Subcutaneous adipose tissue (tissue), 4 donors: Measurements from ENCODE around the gene STK25. TPM values are rescaled to one million over a fixed set of nuclear protein-coding genes. Genes with fewer than 3 reads are reported as not detected.

Experiments used
- total RNA-seq, 4 donors: library from RNA; depleted of rRNA; stranded (reverse); fragments of >200 nt; gene quantifications; one replicate each; pipeline ENCODE4 v1.1.0, GENCODE V29; 2016
- TF ChIP-seq, protein P1 (sequence below): fragments of 450-650 bp; IDR thresholded peaks from one replicate; pipeline ENCODE4 v1.5.1; 2016; ENCODE audit warnings: low read depth, mild to moderate bottlenecking, control low read depth, antibody characterized with exemption, moderate library complexity

Gene STK25
- total RNA-seq, 4 donors from 2014 or later, result 85.3 to 230 (median 124) TPM

- TF ChIP-seq, protein P1, sequence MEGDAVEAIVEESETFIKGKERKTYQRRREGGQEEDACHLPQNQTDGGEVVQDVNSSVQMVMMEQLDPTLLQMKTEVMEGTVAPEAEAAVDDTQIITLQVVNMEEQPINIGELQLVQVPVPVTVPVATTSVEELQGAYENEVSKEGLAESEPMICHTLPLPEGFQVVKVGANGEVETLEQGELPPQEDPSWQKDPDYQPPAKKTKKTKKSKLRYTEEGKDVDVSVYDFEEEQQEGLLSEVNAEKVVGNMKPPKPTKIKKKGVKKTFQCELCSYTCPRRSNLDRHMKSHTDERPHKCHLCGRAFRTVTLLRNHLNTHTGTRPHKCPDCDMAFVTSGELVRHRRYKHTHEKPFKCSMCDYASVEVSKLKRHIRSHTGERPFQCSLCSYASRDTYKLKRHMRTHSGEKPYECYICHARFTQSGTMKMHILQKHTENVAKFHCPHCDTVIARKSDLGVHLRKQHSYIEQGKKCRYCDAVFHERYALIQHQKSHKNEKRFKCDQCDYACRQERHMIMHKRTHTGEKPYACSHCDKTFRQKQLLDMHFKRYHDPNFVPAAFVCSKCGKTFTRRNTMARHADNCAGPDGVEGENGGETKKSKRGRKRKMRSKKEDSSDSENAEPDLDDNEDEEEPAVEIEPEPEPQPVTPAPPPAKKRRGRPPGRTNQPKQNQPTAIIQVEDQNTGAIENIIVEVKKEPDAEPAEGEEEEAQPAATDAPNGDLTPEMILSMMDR, result no peak
Measured at GRCh38 chr2:241499146-241499965, 9.0 kb downstream of the STK25 start.

- TF ChIP-seq, protein P1, result no peak
Measured at GRCh38 chr2:241498115-241499070, 10.0 kb downstream of the STK25 start.

DNA sequence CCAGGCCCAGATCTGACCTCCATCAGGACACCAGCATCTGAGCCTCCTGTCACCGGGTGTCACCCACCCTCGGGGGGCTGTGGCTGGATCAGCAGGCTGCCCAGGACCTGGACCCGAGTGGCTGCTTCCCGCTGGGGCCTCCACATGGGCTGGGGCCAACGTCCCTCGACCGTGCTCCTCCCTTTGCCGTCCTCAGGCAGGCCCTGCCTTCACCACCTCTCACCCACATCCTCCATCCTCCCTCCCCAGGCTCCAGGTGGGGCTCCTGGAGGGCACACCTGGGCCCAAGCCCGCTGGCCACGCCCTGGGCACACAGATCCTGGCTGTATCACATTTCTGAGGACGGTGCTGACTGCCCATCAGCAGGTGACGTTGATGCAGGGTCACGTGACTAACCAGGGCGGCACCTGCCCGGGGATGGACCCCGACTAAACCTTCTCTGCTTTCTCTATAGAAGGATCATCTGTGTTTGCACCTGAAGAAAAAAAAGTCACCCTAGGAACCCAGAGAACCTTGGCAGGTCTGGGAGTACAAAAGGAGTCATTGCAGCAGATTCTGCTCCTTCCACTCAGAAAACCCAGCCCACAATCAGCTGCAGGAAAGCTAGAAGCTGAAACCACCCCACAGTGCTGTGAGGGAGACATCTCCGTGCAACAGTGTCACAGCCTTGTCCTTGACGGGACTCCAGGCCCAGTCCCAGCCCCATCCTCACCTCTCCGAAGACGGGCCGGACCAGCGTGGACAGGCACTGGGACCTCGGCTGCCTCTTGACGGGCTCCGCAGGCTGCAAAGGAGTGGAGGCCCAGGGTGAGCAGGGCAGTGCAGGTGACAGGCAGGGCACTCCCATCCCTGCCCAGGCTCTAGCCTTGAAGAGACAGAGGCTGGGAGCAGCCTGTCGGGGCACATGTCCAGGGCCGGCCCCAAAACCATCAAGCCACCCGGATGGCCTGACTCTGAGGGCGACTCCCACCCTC lies 11.2 kb downstream of the STK25 start:
- TF ChIP-seq, protein P1, result no peak

DNA sequence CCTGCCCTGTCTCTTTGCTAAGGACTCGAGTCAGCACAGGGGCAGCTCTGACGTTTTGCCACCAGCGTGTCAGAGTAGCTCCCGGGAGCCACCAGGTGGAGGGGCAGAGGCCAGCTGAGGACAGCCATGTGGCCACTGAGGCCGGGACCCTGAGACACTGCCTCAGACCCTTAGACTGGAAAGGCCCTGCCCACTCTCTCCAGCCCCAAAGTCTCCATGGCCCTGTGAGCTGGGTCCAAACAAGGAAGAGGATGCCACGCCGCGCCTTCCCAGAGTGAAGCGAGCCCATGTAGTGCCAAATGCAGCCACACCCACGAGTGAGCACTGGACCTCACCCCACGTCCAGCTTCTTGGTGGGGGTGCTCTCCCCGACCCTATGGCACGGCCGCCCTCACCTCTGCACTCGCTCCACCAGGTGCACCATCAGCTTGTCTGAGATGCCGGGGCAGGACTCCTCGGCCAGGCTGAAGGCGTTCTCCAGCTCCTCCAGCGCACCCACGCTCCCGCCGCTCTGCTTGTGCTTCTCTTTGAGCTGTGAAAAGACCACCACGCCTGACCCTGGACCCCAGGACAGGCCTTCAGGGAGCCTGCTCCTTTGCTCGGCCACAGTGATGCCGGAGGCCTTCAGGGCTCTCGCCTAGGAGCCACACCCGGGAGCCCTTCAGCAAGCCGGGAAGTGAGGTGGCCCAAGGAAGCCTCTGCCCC lies 12.2 kb downstream of the STK25 start:
- TF ChIP-seq, protein P1, result no peak

- TF ChIP-seq, protein P1, result no peak
Measured at GRCh38 chr2:241495172-241496002, 13.0 kb downstream of the STK25 start.
